GF-D8 (cell line): ENCODE results near the gene SHD.
A peak's percentile ranks its signal among the peaks of the same experiment; 100 is the strongest.
"Not testable (repeated sequence)": the region's sequence is repeated elsewhere in the genome, so short reads cannot be mapped to it uniquely, and the experiment has no call there.

ENCODE experiments used
- DNase-seq: peaks from one replicate; lab custom pipeline; 2025; lab: John Stamatoyannopoulos, UW

Gene SHD

DNA sequence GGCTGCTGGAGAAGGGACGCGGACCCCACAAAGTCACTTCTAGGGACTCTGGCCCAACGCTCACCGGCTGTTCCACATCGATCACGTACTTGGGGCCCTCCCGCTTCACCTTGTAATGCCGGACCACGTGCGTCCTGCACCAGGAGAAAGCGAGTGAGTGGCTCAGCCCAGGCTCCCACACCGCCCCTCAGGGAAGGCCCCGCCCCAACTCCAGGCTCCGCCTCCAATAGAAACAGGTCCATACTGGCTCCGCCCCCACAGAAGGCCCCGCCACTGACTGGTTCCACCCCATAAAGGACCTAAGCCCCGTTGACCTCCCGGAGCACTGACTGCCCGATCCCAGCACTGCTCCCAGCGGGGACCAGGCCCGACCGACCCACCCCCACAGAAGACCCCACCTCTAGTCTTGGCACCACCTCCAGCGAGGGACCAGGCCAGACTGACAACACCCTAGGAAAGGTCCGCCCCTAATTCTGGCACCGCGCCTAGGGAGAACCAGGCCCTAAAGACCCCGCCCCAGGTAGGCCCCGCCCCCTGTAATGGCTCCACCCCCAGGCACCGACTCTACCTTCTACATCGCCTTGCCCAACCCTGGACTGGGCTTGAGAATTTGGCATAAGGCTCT lies 48.3 kb downstream of the SHD start:
- DNase-seq, result no peak

DNA sequence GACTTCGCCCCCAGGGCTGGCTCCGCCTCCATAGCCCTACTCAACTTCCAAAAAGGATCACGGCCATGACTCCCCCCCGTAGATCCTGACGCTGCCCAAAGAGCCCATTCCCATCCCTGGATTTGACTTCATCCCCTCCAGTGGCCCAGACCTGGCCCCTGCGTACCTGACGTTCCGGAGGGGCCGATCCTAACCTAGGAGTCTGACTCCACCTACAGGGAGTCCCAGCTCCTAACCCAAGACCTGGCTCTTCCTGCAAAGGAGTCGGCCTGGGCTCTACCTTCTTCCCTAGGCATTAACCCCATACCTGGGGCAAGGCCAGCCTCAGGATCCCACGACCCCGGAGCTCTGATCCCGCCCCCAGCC lies 48.8 kb downstream of the SHD start:
- no peak for DNase-seq

DNA sequence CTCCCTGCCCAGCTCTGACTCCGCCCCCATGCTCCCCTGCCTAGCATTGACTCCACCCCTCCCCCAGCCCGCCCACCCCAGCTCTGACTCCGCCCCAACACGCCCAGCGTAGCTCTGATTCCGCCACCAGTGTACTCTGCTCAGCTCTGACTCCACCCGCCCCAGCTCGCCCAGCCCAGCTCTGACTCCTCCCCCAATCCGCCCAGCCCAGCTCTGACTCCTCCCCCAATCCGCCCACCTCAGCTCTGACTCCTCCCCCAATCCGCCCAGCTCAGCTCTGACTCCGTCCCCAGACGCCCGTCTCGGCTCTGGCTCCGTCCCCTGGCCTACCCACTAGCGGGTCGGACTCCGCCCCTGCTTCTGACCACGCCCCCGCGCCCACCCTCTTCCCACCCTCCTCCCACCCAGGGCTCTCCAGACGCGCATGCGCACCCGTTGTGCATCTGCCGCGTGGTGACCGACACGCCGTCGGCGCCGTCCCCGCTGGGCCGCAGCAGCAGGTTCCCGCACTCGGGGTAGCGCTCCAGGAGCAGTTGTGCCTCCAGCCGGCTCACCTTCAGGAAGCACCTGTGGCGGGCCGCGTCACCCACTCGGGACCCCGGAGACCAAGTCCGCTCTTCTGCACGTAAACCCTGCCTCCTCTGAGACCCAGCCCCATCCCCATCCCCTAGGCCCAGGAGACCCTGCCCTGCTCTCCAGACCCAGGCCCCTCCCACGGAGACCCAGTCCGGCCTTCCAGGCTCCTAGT lies 49.4 kb downstream of the SHD start:
- DNase-seq, result peak; percentile 72

DNA sequence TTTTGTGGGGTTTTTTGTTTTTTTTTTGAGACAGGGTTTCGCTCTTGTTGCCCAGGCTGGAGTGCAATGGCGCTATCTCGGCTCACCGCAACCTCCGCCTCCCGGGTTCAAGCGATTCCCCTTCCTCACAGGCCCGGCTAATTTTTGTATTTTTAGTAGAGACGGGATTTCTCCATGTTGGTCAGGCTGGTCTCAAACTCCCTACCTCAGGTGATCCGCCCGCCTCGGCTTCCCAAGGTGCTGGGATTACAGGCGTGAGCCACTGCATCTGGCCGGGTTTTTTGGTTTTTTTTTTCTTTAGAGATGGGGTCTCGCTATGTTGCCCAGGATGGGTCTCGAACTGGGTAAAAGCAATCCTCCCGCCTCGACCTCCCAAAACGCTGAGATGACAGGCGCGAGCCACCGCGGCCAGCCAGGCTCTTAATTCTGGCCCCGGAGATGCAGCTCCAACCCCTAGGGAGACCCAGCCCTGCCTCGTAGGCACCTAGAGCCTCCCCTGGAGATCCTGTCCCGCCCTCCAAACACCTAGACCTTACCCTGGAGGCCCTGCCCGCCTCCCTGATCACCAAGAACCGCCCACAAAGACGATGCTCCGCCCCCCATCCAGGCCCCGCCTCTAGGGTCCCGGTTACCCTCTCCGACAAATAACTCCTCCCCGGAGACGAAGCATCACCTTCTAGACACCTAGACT lies 50.1 kb downstream of the SHD start:
- DNase-seq, result not testable (repeated sequence)

DNA sequence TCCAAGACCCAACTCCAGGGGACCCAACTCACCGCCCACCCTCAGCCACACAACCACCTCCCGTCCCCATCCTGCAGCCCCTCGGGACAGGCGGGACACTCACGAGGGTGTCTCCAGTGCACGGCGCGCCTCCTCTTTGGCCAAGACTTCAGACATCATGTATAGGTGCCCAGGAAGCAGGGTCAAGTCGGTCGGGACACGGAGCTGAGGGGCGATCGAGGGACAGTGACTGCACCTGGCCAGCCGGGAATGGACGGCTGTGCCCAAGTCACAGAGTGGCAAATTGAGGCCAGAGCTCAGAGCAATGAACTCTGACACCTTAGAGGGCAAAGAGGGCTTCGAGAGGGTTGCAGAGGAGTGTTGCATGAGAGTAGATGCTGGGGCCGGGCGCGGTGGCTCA lies 50.8 kb downstream of the SHD start:
- DNase-seq, result no peak

DNA sequence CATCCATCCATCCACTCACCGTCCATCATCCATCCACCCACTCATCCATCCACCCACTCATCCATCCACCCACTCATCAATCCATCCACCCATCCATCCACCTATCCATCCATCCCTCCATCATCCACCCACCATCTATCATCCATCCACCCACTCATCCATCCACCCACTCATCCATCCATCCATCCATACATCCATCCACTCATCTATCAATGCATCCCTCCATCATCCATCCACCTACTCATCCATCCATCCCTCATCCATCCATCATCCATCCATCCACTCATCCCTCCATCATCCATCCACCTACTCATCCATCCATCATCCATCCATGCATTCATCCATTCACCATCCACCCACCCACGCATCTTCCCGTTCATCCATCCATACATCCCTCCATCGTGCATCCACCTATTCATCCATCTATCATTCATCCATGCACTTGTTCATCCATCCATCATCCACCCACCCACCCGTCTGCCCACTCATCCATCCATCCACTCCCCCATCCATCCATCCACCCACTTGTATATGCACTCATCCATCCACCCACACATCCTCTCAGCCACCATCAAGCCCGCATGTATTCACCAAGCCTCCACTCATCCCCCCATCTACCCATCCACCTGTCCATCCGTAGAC lies 56.0 kb downstream of the SHD start:
- no peak for DNase-seq

DNA sequence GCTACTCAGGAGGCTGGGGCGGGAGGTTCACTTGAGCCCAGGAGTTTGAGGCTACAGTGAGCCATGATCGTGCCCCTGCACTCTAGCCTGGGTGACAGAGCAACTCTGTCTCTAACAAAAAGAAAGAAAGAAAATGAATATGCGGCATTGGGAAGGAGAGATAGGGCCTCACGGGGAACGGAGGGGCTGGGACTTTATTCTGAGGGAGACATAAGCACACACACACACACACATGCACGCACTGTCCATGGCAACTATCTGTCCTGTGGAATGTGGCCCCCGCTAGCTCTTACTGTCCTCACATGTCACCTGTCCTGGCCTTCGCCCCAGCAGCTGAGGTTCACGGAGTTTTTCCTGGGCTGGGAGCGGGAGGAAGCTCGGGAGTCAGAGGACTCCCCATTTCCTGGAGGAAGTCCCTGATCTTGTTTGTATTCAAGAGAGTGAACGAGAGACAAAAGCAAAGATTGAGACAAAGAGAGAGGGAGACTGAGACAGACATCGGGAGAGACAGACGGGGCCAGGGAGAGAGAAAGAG lies 58.9 kb downstream of the SHD start:
- peak; percentile 10 for DNase-seq

DNA sequence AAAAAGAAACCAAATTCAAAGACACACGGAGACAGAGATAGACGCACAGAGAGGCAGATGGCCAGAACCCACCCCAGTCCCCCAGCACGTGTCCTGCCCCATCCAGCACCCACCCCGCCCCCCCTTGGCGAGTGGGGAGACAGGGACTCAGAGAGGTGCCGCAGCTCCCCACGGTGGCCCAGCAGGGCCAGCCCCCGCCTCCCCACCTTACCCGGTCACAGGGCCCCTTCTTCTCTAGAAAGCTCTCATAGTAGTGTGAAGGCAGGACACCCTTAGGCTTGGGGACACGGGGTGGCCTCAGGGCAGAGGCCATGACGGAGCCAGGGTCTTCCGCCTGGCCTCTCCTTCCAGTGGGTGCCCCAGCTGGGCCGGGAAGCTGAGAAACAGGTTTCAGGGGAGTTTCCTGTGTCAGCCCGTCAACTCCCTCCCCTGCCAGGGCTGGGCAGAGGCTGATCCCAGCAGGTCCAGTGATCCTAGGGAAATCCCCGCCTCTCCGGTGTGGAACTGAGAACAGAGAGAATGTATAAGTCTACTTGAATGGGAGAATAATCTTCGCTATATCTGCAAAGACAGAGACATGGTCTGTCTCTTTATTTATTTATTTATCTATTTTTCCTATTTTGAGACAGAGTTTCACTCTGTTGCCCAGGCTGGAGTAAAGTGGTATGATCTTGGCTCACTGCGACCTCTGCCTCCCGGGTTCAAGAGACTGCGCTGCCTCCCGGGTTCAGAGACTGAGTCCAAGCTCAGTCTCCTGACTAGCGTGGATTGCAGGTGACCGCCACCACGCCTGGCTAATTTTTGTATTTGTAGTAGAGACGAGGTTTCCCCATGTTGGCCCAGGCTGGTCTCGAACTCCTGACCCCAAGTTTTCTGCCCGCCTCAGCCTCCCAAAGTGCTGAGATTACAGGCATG lies 59.6 kb downstream of the SHD start, which contains the start of gene STAP2:
STAP2 (minus strand) TSS at position 387 of the 915 bp plus-strand sequence; CDS start at position 313, 74 bp downstream.
- no peak for DNase-seq
